A549 (cell line): ENCODE measurements around the gene CCNL1. TPM values are rescaled to one million over a fixed set of nuclear protein-coding genes. Genes with fewer than 3 reads are reported as not detected.

Experiments used
- ATAC-seq, 2 experiments: fragments of 200-7000 bp in 1 of 2; fragments of >200 bp in 1 of 2; cut with Nextera tagmentation in 1 of 2; cut with Tn5 transposase in 1 of 2; 3 replicates each; pipeline versions ENCODE4 v1.8.0 to v1.9.1; 2018 to 2020; ENCODE audit warnings: mild to moderate bottlenecking in 1 of 2, moderate library complexity in 1 of 2
- CTCF ChIA-PET: fragments of 300-600 bp; sonication (Branson Sonifier 250); formaldehyde crosslinking; extraction: SDS; loops from one replicate; lab custom pipeline; 2021; ENCODE audit warnings: antibody characterized with exemption, inconsistent platforms; lab: Yijun Ruan, JAX
- POLR2A ChIA-PET: fragments of 350-600 bp; formaldehyde crosslinking; extraction: SDS; loops from one replicate; lab custom pipeline; 2021; ENCODE audit warnings: antibody characterized with exemption, inconsistent platforms; lab: Yijun Ruan, JAX
- DNase-seq, 2 experiments: peaks; one replicate each; pipeline versions ENCODE4 v3.0.0 to v3.0.0-alpha.2; 2011 to 2016; ENCODE audit warnings: low read depth in 1 of 2, low spot score in 1 of 2
- FAIRE-seq: peaks from 2 replicates; lab custom pipeline; 2011; peaks lifted over from hg19 to GRCh38; lab: Jason Lieb, UNC
- H3K27ac ChIP-seq, 2 experiments: fragments of >200 bp; sonication (Bioruptor Twin); formaldehyde crosslinking; 3 replicates each; pipeline ENCODE4 v1.5.1; 2016 to 2017
- H3K4me1 ChIP-seq: fragments of >200 bp; sonication (Bioruptor Twin); formaldehyde crosslinking; 3 replicates; pipeline ENCODE4 v1.6.1; 2016
- H3K4me2 ChIP-seq: fragments of >200 bp; sonication (Bioruptor Twin); formaldehyde crosslinking; 3 replicates; pipeline ENCODE4 v1.6.1; 2016
- H3K4me3 ChIP-seq: fragments of >200 bp; sonication (Bioruptor Twin); formaldehyde crosslinking; 3 replicates; pipeline ENCODE4 v1.5.1; 2016
- H3K9me3 ChIP-seq: fragments of >200 bp; sonication (Bioruptor Twin); formaldehyde crosslinking; 3 replicates; pipeline ENCODE4 v1.6.1; 2016
- ATOH8 ChIP-seq: fragments of 250-450 bp; sonication (Bioruptor Pico); IDR thresholded peaks from 2 replicates; pipeline ENCODE4 v1.5.0; 2020; ENCODE audit warnings: low read depth, mild to moderate bottlenecking, moderate library complexity
- CBX2 ChIP-seq: fragments of 200-600 bp; sonication (generic); IDR thresholded peaks from 2 replicates; pipeline ENCODE4 v1.6.1; 2016; ENCODE audit warnings: low read depth, mild to moderate bottlenecking, borderline replicate concordance
- CEBPB ChIP-seq, 2 experiments: fragments of >200 bp in 1 of 2; sonication (Bioruptor Twin) in 1 of 2; formaldehyde crosslinking in 1 of 2; IDR thresholded peaks; 2 replicates each; pipeline ENCODE4 v1.6.1; 2012 to 2016
- CHD4 ChIP-seq: fragments of 200-600 bp; sonication (generic); IDR thresholded peaks from 2 replicates; pipeline ENCODE4 v1.6.1; 2016; ENCODE audit warnings: antibody characterized with exemption, mild to moderate bottlenecking, borderline replicate concordance
- EHF ChIP-seq: fragments of 250-450 bp; sonication (Bioruptor Pico); IDR thresholded peaks from 2 replicates; pipeline ENCODE4 v1.5.0; 2020; ENCODE audit warnings: mild to moderate bottlenecking
- ELK1 ChIP-seq: fragments of 150-350 bp; IDR thresholded peaks from 2 replicates; pipeline ENCODE4 v1.6.1; 2014; ENCODE audit warnings: low read depth, mild to moderate bottlenecking, low read length
- FOSB ChIP-seq: fragments of 250-450 bp; sonication (Bioruptor Pico); IDR thresholded peaks from 2 replicates; pipeline ENCODE4 v1.5.0; 2020; ENCODE audit warnings: mild to moderate bottlenecking, moderate library complexity
- GATA3 ChIP-seq: IDR thresholded peaks from 2 replicates; pipeline ENCODE4 v1.6.1; 2012; ENCODE audit warnings: borderline replicate concordance
- HDAC2 ChIP-seq: fragments of 200-600 bp; sonication (generic); IDR thresholded peaks from 2 replicates; pipeline ENCODE4 v1.6.1; 2016
- HOXA7 ChIP-seq: fragments of 250-450 bp; sonication (Bioruptor Pico); IDR thresholded peaks from 2 replicates; pipeline ENCODE4 v1.5.0; 2020; ENCODE audit warnings: mild to moderate bottlenecking, moderate library complexity
- HOXB13 ChIP-seq: fragments of 250-450 bp; sonication (Bioruptor Pico); IDR thresholded peaks from 2 replicates; pipeline ENCODE4 v1.5.0; 2020; ENCODE audit warnings: low read depth, mild to moderate bottlenecking, moderate library complexity
- HOXB5 ChIP-seq: fragments of 250-450 bp; sonication (Bioruptor Pico); IDR thresholded peaks from 2 replicates; pipeline ENCODE4 v1.5.0; 2020; ENCODE audit warnings: mild to moderate bottlenecking, moderate library complexity
- JUN ChIP-seq, 2 experiments: fragments of >200 bp; sonication (Bioruptor Twin); formaldehyde crosslinking; IDR thresholded peaks; 2 replicates in 1 of 2; 3 replicates in 1 of 2; pipeline ENCODE4 v1.6.1; 2016 to 2017
- KDM5A ChIP-seq: fragments of 200-600 bp; sonication (generic); IDR thresholded peaks from 2 replicates; pipeline ENCODE4 v1.6.1; 2016; ENCODE audit warnings: antibody characterized with exemption, mild to moderate bottlenecking
- MAFK ChIP-seq: fragments of 450-650 bp; IDR thresholded peaks from 2 replicates; pipeline ENCODE4 v1.6.1; 2014; ENCODE audit not compliant: partially characterized antibody
- NFE2L2 ChIP-seq: fragments of 150-350 bp; conservative IDR thresholded peaks from 2 replicates; pipeline ENCODE4 v1.6.1; 2014; ENCODE audit warnings: low read length
- NR3C1 ChIP-seq: fragments of >200 bp; sonication (Bioruptor Twin); formaldehyde crosslinking; IDR thresholded peaks from 3 replicates; pipeline ENCODE4 v1.6.1; 2017
- PHF8 ChIP-seq: fragments of 200-600 bp; sonication (generic); IDR thresholded peaks from 2 replicates; pipeline ENCODE4 v1.6.1; 2016; ENCODE audit warnings: low read depth, mild to moderate bottlenecking, antibody characterized with exemption, moderate library complexity, borderline replicate concordance
- RAD21 ChIP-seq, 2 experiments: fragments of >200 bp in 1 of 2; sonication (Bioruptor Twin) in 1 of 2; formaldehyde crosslinking in 1 of 2; IDR thresholded peaks in 1 of 2; conservative IDR thresholded peaks in 1 of 2; 2 replicates in 1 of 2; 3 replicates in 1 of 2; pipeline ENCODE4 v1.6.1; 2012 to 2018; ENCODE audit warnings: inconsistent platforms in 1 of 2
- RARB ChIP-seq: fragments of 250-450 bp; sonication (Bioruptor Pico); IDR thresholded peaks from 2 replicates; pipeline ENCODE4 v1.8.0; 2021; ENCODE audit warnings: mild to moderate bottlenecking, moderate library complexity
- REST ChIP-seq: fragments of 200-600 bp; sonication (generic); IDR thresholded peaks from 2 replicates; pipeline ENCODE4 v1.6.1; 2016; ENCODE audit warnings: antibody characterized with exemption, mild to moderate bottlenecking, moderate library complexity
- RFX5 ChIP-seq: fragments of 450-650 bp; IDR thresholded peaks from 2 replicates; pipeline ENCODE4 v1.7.1; 2014; ENCODE audit warnings: antibody characterized with exemption, mild to moderate bottlenecking, moderate library complexity
- RNF2 ChIP-seq: fragments of 200-600 bp; sonication (generic); IDR thresholded peaks from 2 replicates; pipeline ENCODE4 v1.6.1; 2016; ENCODE audit warnings: low read depth, mild to moderate bottlenecking, antibody characterized with exemption, moderate library complexity, borderline replicate concordance
- SMC3 ChIP-seq: fragments of >200 bp; sonication (Bioruptor Twin); formaldehyde crosslinking; IDR thresholded peaks from 3 replicates; pipeline ENCODE4 v1.6.1; 2018; ENCODE audit warnings: inconsistent platforms
- SREBF2 ChIP-seq: fragments of 450-650 bp; IDR thresholded peaks from 2 replicates; pipeline ENCODE4 v1.6.1; 2014; ENCODE audit warnings: mild to moderate bottlenecking, moderate library complexity
- USF2 ChIP-seq: fragments of 450-650 bp; IDR thresholded peaks from 2 replicates; pipeline ENCODE4 v1.6.1; 2014; ENCODE audit warnings: antibody characterized with exemption
- WGBS: methylation state at CpG from one replicate; pipeline ENCODE4 v1.1.6; 2017; ENCODE audit errors: missing lambda C conversion rate; 5-methylcytosine and 5-hydroxymethylcytosine counted together
- polyA plus RNA-seq, 4 experiments: library from polyadenylated mRNA; depleted of rRNA in 3 of 4; stranded (reverse); fragments of >200 nt; fragmentation: RNase III in 1 of 4; extraction: RNeasy Plus Mini Kit Qiagen cat#74134 plus additional on column Dnase treatment in 1 of 4; gene quantifications; 2 replicates in 3 of 4; 3 replicates in 1 of 4; pipeline ENCODE4 v1.2.3, GENCODE V29; 2011 to 2017
- TF ChIP-seq, protein P1 (sequence below): IDR thresholded peaks from 2 replicates; pipeline ENCODE4 v1.6.1; 2012
- TF ChIP-seq, protein P2 (sequence below): fragments of >200 bp; sonication (Bioruptor Twin); formaldehyde crosslinking; IDR thresholded peaks from 2 replicates; pipeline ENCODE4 v1.6.1; 2016

Gene CCNL1
- polyA plus RNA-seq, 2 of the 4 experiments (the other 2 are of a cell fraction) = 45.1 to 170 TPM

GRCh38 chr3:157182879-157183278 lies 22.9 kb upstream of the CCNL1 start:
- Histone ChIP-seq H3K4me3 (no peak overlapping the region), H3K4me2 (no peak overlapping the region), H3K27ac (no peak overlapping the region), H3K9me3 (peaks cover 12% of the 10 kb centered on the region), H3K4me1 (no peaks in the 10 kb centered on the region)
- 31% methylated on average over 3 of the region's 3 CpGs for WGBS
- FAIRE-seq = no peak
- ATAC-seq = peak; percentile 68 to 77; a peak in 4 of 6 replicates
- POLR2A ChIA-PET = no interaction called here
- peak in 1 of 2 experiments; percentile 17 for DNase-seq
- TF ChIP-seq ELK1 = no peak
- TF ChIP-seq, protein P1, sequence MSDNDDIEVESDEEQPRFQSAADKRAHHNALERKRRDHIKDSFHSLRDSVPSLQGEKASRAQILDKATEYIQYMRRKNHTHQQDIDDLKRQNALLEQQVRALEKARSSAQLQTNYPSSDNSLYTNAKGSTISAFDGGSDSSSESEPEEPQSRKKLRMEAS = no peak
- no peak for TF ChIP-seq ATOH8 (CRISPR knock-in tag)
- CTCF ChIA-PET = no interaction called here

DNA sequence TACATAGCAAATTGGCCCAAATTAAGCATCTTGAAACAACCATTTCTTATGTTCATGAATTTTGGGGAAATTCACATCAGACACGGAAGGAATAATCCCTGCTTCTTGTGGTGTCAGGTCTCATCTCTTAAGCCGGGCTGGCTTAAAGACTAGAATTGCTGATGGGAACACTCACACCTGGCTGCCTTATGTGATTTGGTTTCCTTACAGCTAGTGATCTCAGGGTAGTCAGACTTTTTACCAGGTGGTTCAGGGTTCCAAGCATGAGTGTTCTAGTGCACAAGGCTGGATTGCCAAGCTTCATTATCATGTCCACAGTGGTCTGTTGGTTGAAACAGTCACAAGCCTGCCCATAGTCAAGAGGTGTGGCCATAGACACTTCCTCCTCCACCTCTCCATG lies 20.3 kb upstream of the CCNL1 start:
- no peak for TF ChIP-seq USF2
- TF ChIP-seq KDM5A = no peak
- TF ChIP-seq RFX5 = no peak
- TF ChIP-seq CHD4 = no peak
- TF ChIP-seq SREBF2 = no peak
- TF ChIP-seq HDAC2 = no peak
- no peak for TF ChIP-seq EHF (CRISPR knock-in tag)
- no peak for TF ChIP-seq JUN (IDR thresholded peaks at IDR 0.05)
- TF ChIP-seq FOSB (CRISPR knock-in tag) = no peak
- TF ChIP-seq HOXA7 = no peak
- no peak for TF ChIP-seq CEBPB (IDR thresholded peaks at IDR 0.05)
- no peak for TF ChIP-seq RAD21 (conservative IDR thresholded peaks at IDR 0.05 in 1 of 2, IDR thresholded peaks at IDR 0.05 in 1 of 2)
- TF ChIP-seq NFE2L2 = no peak
- no peak for TF ChIP-seq MAFK
- no peak for TF ChIP-seq RARB
- no peak overlapping the region for H3K27ac ChIP-seq
- H3K4me2 ChIP-seq = no peak overlapping the region
- ChIA-PET CTCF (no interaction called here), POLR2A (no interaction called here)
- ATAC-seq (no peak), DNase-seq (no peak), FAIRE-seq (no peak)
- H3K9me3 ChIP-seq = no peaks in the 10 kb centered on the region
- 88% methylated on average over 2 of the region's 2 CpGs for WGBS
- no peak overlapping the region for H3K4me3 ChIP-seq
- peaks cover 7% of the 10 kb centered on the region; the same call in 2 of the 3 replicates for H3K4me1 ChIP-seq

DNA sequence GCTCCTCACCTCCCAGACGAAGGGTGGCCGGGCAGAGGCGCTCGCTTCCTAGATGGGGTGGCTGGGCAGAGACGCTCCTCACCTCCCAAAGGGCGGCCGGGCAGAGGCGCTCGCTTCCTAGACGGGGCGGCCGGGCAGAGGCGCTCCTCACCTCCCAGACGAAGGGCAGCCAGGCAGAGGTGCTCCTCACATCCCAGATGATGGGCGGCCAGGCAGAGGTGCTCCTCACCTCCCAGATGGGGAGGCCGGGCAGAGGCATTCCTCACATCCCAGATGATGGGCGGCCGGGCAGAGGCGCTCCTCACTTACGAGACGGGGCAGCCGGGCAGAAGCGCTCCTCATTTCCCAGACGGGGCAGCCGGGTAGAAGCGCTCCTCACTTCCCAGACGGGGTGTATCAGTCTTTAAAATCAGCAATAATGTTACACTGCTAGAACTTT lies 19.4 kb upstream of the CCNL1 start:
- CTCF ChIA-PET = no interaction called here
- TF ChIP-seq JUN (IDR thresholded peaks at IDR 0.05) (no peak), ATOH8 (CRISPR knock-in tag) (no peak), SMC3 (no peak), GATA3 (no peak), FOSB (CRISPR knock-in tag) (no peak), HOXB13 (CRISPR knock-in tag) (no peak), RNF2 (no peak), PHF8 (no peak), HOXB5 (CRISPR knock-in tag) (no peak), NR3C1 (no peak), CBX2 (no peak), REST (no peak)
- TF ChIP-seq, protein P2, sequence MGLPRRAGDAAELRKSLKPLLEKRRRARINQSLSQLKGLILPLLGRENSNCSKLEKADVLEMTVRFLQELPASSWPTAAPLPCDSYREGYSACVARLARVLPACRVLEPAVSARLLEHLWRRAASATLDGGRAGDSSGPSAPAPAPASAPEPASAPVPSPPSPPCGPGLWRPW = no peak

More for the DNA sequence above, 19.4 kb upstream of the CCNL1 start:
- FAIRE-seq = no peak
- peaks cover 7% of the 10 kb centered on the region; the same call in 2 of the 3 replicates for H3K4me1 ChIP-seq
- H3K4me3 ChIP-seq = no peak overlapping the region
- H3K9me3 ChIP-seq = no peaks in the 10 kb centered on the region
- no peak for DNase-seq
- H3K4me2 ChIP-seq = no peak overlapping the region
- POLR2A ChIA-PET = no interaction called here
- 94% methylated on average over 12 of the region's 27 CpGs for WGBS
- ATAC-seq = no peak
- no peak overlapping the region for H3K27ac ChIP-seq
